Astrocyte of the spinal cord (primary cell): ENCODE data around the gene EPHB2.

Source experiments
- DNase-seq: peaks from one replicate; pipeline ENCODE4 v3.0.0; 2011; ENCODE audit warnings: low read depth, low spot score
- H3K4me3 ChIP-seq: 2 replicates; pipeline ENCODE4 v1.5.1; 2011; ENCODE audit warnings: low read depth, mild to moderate bottlenecking, low read length, moderate library complexity
- in situ Hi-C: cut with HindIII; loops from 2 replicates; pipeline ENCODE4 v1.10.0; 2017; ENCODE audit warnings: low sequenced_read_pairs
- TF ChIP-seq, protein P1 (sequence below): IDR thresholded peaks from 2 replicates; pipeline ENCODE4 v1.5.1; 2012; ENCODE audit warnings: low read depth, mild to moderate bottlenecking, low read length, inconsistent platforms

EPHB2 gene

DNA sequence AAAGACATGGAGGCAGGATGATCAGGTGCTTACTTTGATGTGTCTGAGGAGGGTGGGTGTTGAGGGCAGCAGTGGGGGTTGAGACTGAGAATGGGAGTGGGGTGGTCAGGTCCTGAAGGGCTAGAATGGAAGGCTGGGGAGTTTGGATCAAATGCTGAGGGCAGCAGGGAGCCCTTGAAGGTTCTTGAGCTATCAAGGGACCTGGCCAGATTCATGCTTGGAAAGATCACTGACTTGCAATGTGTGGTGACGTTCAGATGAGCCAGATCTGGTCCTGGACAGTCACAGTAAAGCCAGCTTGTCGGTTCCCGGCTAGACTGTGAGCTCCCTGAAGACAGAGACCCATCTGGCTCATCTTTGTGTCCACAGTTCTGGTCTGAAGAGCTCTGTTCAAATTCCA lies 3.8 kb downstream of the EPHB2 start:
- in situ Hi-C loops, result loop anchor here (25.0 kb wide), 1 partner anchor 173 kb away; no protein-coding TSS in a partner anchor
- TF ChIP-seq, protein P1, sequence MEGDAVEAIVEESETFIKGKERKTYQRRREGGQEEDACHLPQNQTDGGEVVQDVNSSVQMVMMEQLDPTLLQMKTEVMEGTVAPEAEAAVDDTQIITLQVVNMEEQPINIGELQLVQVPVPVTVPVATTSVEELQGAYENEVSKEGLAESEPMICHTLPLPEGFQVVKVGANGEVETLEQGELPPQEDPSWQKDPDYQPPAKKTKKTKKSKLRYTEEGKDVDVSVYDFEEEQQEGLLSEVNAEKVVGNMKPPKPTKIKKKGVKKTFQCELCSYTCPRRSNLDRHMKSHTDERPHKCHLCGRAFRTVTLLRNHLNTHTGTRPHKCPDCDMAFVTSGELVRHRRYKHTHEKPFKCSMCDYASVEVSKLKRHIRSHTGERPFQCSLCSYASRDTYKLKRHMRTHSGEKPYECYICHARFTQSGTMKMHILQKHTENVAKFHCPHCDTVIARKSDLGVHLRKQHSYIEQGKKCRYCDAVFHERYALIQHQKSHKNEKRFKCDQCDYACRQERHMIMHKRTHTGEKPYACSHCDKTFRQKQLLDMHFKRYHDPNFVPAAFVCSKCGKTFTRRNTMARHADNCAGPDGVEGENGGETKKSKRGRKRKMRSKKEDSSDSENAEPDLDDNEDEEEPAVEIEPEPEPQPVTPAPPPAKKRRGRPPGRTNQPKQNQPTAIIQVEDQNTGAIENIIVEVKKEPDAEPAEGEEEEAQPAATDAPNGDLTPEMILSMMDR, result no peak
- no peak overlapping the region for H3K4me3 ChIP-seq
- no peak for DNase-seq

DNA sequence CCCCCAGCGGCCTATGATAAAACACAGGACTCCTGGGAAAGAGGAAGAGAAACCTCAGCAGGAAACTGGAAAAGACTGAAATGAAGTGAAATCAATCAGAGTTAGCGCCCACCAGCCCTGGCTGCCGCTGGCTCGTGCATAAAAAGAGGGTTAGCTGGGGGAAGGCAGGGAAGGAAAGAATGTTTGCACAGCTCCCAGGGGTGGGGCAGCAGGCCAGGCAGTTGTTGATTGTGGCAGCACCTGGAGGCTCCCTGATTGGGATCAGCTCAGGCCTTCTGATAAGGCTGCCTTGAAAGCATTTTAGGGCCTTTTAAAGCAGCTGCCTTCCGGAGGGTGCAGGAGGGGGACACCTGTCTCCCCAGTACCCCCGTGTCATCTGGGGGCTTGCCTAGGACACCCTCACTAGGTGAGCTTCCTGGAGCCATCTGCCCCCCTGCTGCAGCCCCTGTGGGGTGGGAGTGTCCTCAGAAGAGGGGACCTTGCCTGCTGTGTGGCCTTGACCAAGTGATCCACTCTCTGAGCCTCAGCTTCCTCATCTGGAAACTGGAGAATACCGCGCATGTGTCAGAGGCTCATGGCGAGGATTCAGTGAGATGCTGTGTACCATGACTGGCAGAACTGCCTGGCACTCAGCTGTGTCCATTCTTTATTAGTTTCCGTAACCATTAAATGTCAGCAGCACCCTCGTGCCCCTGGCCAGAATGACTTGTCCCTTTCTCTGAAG lies 6.6 kb downstream of the EPHB2 start:
- in situ Hi-C loops, result loop anchor here (25.0 kb wide), 1 partner anchor 170 kb away; no protein-coding TSS in a partner anchor
- H3K4me3 ChIP-seq, result no peak overlapping the region
- TF ChIP-seq, protein P1, result no peak
- DNase-seq, result no peak

DNA sequence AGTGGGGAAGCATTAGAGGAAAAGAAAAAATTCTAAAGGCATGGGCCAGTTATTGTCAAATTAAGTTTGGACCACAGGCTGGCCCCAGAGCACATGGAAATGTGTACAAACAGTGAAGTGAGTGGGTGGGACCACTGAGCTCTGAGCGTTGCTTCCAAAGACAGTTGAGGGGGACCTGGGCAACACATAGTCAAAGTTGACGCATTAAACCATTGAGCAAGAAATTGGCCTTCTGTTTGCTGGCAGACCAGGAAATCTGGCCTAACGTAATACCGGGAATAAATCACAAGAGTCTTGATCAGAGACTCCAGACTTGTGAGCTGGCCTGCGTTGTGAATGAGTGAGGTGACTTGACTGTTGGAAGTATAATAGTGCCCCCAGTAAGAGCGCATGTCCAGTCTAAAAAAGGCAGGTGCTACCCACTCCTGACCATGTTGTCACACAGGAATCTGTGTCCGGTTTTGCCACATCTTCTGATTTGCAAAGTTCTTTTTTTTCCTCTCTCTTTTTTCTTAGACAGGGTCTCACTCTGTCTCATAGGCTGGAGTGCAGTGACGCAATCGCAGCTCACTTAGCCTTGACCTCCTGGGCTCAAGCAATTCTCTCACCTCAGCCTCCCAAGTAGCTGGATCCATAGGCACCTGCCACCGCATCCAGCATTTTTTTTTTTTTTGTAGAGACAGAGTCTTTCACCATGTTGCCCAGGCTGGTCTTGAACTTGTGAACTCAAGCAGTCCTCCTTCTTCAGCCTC lies 10.7 kb downstream of the EPHB2 start:
- in situ Hi-C loops, result loop anchor here (25.0 kb wide), 1 partner anchor 166 kb away; no protein-coding TSS in a partner anchor
- H3K4me3 ChIP-seq, result no peak overlapping the region
- TF ChIP-seq, protein P1, result no peak
- no peak for DNase-seq

DNA sequence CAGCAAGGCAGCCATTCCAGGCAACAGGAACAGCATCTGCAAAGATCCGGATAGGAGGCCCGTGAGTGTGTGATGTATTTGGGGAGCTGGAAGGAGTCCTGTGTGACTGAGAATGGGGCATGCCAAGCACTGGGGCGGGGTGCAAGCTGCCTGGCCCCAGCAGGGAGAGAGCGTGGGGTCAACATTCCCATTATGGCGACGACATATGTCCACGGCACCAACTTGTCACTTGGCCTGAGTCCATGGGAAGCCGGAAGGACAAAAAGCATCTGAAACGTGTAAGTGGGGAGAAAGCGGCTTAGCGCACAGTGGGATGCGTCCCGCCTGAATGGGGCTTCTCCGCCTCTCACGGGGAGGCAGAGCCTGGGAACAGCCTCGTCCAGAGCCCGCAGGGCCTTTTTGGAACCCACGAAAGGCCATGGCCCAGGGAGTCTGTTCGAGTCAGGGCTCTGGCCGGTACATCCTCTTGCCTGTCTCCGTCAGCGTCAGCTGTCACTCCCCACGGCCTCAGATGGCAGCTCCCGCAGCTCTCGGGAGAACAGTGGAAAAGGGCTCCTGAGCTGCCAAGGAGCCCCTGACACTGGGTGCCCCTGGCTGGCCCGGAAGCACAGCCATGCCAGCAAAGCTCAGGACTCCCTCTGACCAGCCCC lies 12.4 kb downstream of the EPHB2 start:
- no peak for DNase-seq
- TF ChIP-seq, protein P1, result no peak
- no peak overlapping the region for H3K4me3 ChIP-seq
- in situ Hi-C loops, result loop anchor here (25.0 kb wide), 1 partner anchor 164 kb away; no protein-coding TSS in a partner anchor

DNA sequence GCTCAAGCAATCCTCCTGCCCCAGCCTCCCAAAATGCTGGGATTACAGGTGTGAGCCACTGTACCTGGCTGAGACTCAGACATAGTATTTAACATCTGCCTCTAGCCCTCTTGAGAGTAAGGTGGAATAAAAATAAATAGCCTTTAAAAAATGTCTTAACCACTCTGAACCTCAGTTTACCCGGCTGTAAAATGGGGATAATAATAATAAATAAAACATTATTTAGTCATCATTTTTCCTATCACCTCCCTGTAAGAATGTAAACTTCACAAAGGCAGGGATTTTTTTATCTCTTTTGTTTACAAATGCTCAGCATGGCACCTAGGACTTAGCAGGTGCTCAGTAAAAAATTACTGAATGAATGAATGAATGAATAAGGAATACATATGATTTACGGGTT lies 17.2 kb downstream of the EPHB2 start:
- no peak overlapping the region for H3K4me3 ChIP-seq
- TF ChIP-seq, protein P1, result no peak
- in situ Hi-C loops, result no loop called here
- no peak for DNase-seq

DNA sequence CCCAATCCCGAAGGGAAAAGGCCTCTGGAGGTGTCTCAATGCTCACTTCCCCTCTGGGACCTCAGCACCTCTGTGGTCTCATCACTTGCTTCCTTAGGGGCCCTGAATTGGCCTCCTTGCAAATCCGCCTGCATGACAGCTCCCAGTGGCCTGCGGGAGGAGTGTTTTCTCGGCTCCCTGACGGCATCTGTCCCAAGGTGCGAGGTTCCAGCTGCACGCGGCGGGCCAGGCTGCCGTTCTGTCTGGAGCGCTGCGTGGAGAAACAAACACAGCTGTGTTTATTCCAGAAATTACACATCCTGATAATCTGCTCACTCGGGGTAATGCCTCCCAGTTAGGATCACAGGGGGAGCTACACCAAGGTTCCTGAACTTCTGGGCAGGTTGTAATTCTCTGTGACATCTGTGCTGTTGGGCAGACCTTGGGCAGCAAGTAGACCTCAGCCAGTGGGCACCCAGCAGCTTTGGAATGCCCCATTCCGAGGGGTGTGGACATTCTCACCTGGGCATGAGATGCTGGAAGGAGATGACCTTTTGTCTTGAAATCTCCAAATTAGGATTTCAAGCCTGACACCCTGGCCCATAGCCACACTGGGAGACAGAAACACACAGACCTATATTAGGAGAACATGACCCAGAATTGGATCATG lies 18.2 kb downstream of the EPHB2 start:
- no peak overlapping the region for H3K4me3 ChIP-seq
- in situ Hi-C loops, result no loop called here
- no peak for DNase-seq
- TF ChIP-seq, protein P1, result no peak
